ENCODE results near the gene CPNE8. TPM values are rescaled to one million over a fixed set of nuclear protein-coding genes. Genes with fewer than 3 reads are reported as not detected.

The CPNE8 gene
- total RNA-seq, 1 experiment from 2014 or later, result 23.6 TPM

DNA sequence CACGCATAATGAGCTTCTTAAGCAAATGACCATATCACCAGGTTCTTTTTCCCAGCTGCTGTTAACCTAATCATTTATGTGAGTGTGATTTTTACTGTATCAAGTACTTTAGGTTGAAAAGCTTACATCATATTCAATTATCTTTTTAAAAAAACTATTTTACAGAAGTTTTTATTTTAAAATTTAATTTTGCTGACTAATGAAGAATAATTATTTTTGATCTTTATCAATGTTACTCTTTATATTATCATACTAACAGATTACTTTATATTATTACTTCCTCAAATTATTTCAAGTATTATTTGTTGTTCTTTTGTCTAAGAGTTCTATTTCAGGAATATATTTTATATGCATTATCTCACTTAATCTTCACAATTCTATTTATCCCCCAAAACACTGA is 236.3 kb downstream of the CPNE8 start:
- no peak overlapping the region for H3K4me3 ChIP-seq (ENCODE audit: low read depth in 2 of 2, low read length in 2 of 2)
- TF ChIP-seq POLR2AphosphoS5 (IDR thresholded peaks at IDR 0.05; ENCODE audit: low read depth, low read length) (no peak), SIN3A (IDR thresholded peaks at IDR 0.05; ENCODE audit: borderline replicate concordance, insufficient read depth, low read depth, low read length) (no peak), TCF7L2 (IDR thresholded peaks at IDR 0.05; ENCODE audit: low read depth, low read length) (no peak), REST (IDR thresholded peaks at IDR 0.05; ENCODE audit: insufficient read depth in 1 of 2, low read depth in 2 of 2, low read length in 1 of 2) (no peak), CTCF (IDR thresholded peaks at IDR 0.05) (no peak)
- ATAC-seq (no peak), DNase-seq (ENCODE audit: low read depth, low spot score) (no peak)
- no peaks in the 10 kb centered on the region for H3K9me3 ChIP-seq (ENCODE audit: control insufficient read depth, insufficient read depth, low read depth, low read length)
- H3K4me1 ChIP-seq (ENCODE audit: control insufficient read depth, insufficient read depth, low read length), result no peaks in the 10 kb centered on the region
- BruUV-seq (replicated peaks), result no TSS peak
- no peak overlapping the region for H3K27ac ChIP-seq (ENCODE audit: low read length)
- intact Hi-C loops (cut with micrococcal nuclease; ENCODE audit: unreplicated experiment) (loop anchor here (10.0 kb wide), 1 partner anchor 236 kb away; the partner anchor contains the start of gene CPNE8), in situ Hi-C loops (cut with HindIII; ENCODE audit: low pct_unique_long_range_greater_than_20kb, low sequenced_read_pairs) (no loop called here)
- H3K36me3 ChIP-seq (ENCODE audit: control insufficient read depth, insufficient read depth, low read length), result no peaks in the 10 kb centered on the region; the same call in 1 of the 2 replicates
- CTCF ChIA-PET, result interaction anchor here (0.7 kb wide), 1 partner anchor 238 kb away, joined by 3 read pairs; no protein-coding TSS in a partner anchor
- H3K27me3 ChIP-seq (ENCODE audit: control insufficient read depth, insufficient read depth, low read length), result no peaks in the 10 kb centered on the region
- POLR2A ChIA-PET, result no interaction called here

- no peak for ATAC-seq
- CTCF ChIA-PET, result no interaction called here
- TF ChIP-seq TCF7L2 (IDR thresholded peaks at IDR 0.05; ENCODE audit: low read depth, low read length), result no peak
- Histone ChIP-seq H3K27ac (ENCODE audit: low read length) (no peak overlapping the region), H3K4me1 (ENCODE audit: control insufficient read depth, insufficient read depth, low read length) (no peaks in the 10 kb centered on the region), H3K36me3 (ENCODE audit: control insufficient read depth, insufficient read depth, low read length) (no peaks in the 10 kb centered on the region; the same call in 1 of the 2 replicates), H3K9me3 (ENCODE audit: control insufficient read depth, insufficient read depth, low read depth, low read length) (no peaks in the 10 kb centered on the region), H3K4me3 (ENCODE audit: low read depth in 2 of 2, low read length in 2 of 2) (no peak overlapping the region), H3K27me3 (ENCODE audit: control insufficient read depth, insufficient read depth, low read length) (no peaks in the 10 kb centered on the region)
- POLR2A ChIA-PET, result no interaction called here
- no TSS peak for BruUV-seq (replicated peaks)
- in situ Hi-C loops (cut with HindIII; ENCODE audit: low pct_unique_long_range_greater_than_20kb, low sequenced_read_pairs), result no loop called here
- no peak for DNase-seq (ENCODE audit: low read depth, low spot score)
- intact Hi-C loops (cut with micrococcal nuclease; ENCODE audit: unreplicated experiment), result loop anchor here (10.0 kb wide), 1 partner anchor 238 kb away; the partner anchor contains the start of gene CPNE8
Measured at GRCh38 chr12:38666425-38666824, 239.0 kb downstream of the CPNE8 start.

GRCh38 chr12:38664661-38665269 is 240.6 kb downstream of the CPNE8 start:
- TF ChIP-seq CTCF (IDR thresholded peaks at IDR 0.05) (peak; percentile 66; the same call in 1 of the 2 replicates), TCF7L2 (IDR thresholded peaks at IDR 0.05; ENCODE audit: low read depth, low read length) (no peak), SIN3A (IDR thresholded peaks at IDR 0.05; ENCODE audit: borderline replicate concordance, insufficient read depth, low read depth, low read length) (no peak), POLR2AphosphoS5 (IDR thresholded peaks at IDR 0.05; ENCODE audit: low read depth, low read length) (no peak), REST (IDR thresholded peaks at IDR 0.05; ENCODE audit: insufficient read depth in 1 of 2, low read depth in 2 of 2, low read length in 1 of 2) (no peak)
- H3K27me3 ChIP-seq (ENCODE audit: control insufficient read depth, insufficient read depth, low read length), result no peaks in the 10 kb centered on the region
- no peak overlapping the region for H3K4me3 ChIP-seq (ENCODE audit: low read depth in 2 of 2, low read length in 2 of 2)
- intact Hi-C loops (cut with micrococcal nuclease; ENCODE audit: unreplicated experiment) (loop anchor here (10.0 kb wide), 1 partner anchor 240 kb away; the partner anchor contains the start of gene CPNE8), in situ Hi-C loops (cut with HindIII; ENCODE audit: low pct_unique_long_range_greater_than_20kb, low sequenced_read_pairs) (no loop called here)
- ChIA-PET POLR2A (no interaction called here), CTCF (interaction anchor here (0.6 to 1.3 kb wide), 2 partner anchors 23 to 242 kb away, joined by 3 to 5 read pairs; no protein-coding TSS in a partner anchor)
- H3K36me3 ChIP-seq (ENCODE audit: control insufficient read depth, insufficient read depth, low read length), result no peaks in the 10 kb centered on the region; the same call in 1 of the 2 replicates
- DNase-seq (ENCODE audit: low read depth, low spot score), result no peak
- no peaks in the 10 kb centered on the region for H3K9me3 ChIP-seq (ENCODE audit: control insufficient read depth, insufficient read depth, low read depth, low read length)
- BruUV-seq (replicated peaks), result no TSS peak
- no peaks in the 10 kb centered on the region for H3K4me1 ChIP-seq (ENCODE audit: control insufficient read depth, insufficient read depth, low read length)
- peak; percentile 75 for ATAC-seq
- no peak overlapping the region for H3K27ac ChIP-seq (ENCODE audit: low read length)

Measured in Panc1 (cell line).